HG03060 (cell line): Measurements from ENCODE around the gene NDUFB10.
A peak's percentile ranks its signal among the peaks of the same experiment; 100 is the strongest.
"Not testable (repeated sequence)": the region's sequence is repeated elsewhere in the genome, so short reads cannot be mapped to it uniquely, and the experiment has no call there.

Experiments
- ATAC-seq: cut with Tn5 transposase; IDR thresholded peaks from one replicate; pipeline ENCODE4 v1.9.1; 2021; ENCODE audit warnings: low read depth, moderate number of reproducible peaks; ENCODE audit not compliant: unreplicated experiment

NDUFB10 gene

GRCh38 chr16:1944612-1945199, 14.6 kb upstream of the NDUFB10 start:
- no peak for ATAC-seq

DNA sequence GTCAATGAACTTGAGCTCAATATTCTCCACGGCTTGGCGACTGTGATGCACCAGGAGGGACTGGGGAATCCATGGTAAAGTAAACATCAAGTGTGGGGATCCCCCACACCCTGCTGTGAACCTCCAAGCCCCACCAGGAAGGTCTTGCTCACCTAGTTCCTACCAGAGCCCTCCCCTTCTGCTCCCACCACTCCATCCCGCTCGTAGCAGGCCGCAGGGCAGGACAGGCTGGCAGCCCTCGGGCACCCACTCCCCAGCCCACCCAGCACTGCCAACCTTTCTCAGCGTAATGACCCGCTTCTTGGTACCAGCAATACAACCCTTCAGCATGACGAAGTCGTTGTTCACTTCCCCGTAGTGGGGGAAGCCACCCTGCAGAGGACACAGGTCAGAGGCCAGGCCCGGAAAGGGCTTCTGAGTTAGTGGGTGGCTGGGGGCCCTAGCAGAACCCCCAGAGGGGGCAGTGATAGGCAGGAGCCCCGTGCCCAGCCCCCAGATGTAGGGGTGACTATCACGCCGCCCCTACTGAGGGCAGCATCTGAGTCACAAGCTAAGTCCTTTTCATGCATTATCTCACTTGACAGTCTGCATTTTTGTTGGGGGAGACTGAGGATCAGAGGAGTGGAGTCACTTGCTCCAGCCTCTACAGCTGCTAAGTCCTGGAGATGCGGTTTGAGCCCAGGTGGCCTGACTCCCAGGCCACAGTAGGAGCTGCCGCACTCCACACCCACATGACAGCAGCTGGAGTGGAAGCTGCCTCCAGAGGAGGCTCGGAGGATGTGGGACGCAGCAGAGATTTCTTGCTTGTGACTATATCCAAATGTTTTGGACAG, 13.6 kb upstream of the NDUFB10 start:
- no peak for ATAC-seq

DNA sequence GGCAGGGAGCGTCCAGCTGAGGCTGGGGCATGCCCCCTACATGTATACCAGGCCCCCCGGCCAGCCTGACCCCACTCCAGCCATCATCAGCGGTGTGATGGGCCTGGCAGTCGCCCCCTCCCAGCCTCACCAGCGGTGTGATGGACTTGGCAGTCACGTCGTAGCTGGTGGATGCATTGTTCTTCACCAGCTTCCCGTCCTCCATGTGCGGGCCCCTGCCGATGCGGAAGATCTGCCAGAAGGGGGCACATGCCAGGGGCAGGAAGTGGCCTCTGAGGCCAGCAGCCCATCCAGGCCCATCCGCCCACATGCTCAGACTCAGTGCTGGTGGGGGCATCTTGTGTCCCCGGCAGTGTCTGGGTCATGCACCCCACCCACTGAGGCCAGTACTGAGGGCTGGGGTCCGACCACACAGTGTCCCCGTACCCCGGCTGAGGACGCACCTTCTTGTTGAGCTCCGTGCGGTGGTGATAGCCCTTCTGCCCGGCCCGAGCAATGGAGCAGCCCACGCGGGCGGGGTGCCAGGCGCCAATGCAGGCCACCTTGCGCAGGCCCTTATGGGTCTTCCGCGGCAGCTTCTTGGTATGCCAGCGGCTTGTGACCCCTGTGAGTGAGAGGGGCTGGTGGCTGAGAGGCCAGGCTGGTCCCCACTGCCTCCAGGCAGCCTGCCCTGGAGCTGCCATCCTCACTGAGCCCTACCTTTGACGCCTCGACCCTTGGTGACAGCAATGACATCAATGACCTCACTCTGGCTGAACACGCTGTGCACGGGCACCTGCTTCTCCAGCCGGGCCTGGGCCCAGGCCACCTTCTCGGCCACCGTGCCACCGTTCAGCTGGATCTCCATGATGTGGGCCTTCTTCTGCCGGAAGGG, 12.6 kb upstream of the NDUFB10 start:
- ATAC-seq: no peak

DNA sequence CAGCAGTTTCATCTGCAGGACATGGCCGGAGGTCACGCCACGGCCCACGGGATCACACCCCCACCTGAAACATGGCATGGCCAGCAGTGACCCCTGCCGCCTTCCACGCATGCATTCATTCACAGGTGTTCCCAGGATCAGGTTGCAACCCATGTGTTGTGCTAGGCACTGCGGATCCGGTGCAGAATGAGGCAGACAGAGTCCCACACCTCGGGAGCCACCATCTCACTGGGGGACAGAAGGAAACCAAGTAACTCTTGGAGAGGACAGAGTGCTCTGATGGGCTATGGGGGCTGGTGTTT, 12.0 kb upstream of the NDUFB10 start:
- no peak for ATAC-seq

DNA sequence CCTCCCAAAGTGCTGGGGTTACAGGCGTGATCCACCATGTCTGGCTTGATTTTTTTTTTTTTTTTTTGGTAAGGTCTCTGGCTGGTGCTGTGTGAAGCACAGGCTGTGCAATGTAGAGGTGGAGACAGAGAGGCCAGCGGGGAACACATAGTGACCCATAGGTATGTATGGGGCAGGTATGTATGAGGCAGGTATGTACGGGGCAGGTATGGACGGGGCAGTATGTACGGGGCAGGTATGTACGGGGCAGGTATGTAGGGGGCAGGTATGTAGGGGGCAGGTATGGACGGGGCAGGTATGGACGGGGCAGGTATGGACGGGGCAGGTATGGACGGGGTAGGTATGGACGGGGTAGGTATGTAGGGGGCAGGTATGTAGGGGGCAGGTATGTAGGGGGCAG, 9.8 kb upstream of the NDUFB10 start:
- no peak for ATAC-seq

GRCh38 chr16:1950047-1950446, 9.3 kb upstream of the NDUFB10 start:
- ATAC-seq: no peak

GRCh38 chr16:1950559-1950958, 8.8 kb upstream of the NDUFB10 start:
- ATAC-seq: no peak

DNA sequence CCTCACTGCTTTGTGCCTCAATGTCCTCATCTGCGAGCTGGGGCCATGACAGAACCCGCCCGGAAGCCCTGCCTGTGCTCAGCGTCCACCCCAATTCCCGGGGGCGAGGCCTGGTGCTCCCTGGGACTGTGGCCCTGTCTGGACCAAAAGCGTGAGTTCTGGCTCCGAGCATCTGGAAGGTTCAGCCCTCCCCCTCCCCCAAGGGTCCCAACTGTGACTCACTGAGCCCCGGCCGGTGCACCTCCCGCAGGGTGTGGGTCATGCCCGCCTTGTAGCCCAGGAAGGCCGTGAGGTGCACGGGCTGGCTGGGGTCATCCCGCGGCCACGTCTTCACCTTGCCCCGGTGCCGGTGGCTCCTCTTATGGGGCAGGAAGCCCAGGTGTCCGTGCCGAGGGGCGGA, 5.6 kb upstream of the NDUFB10 start:
- ATAC-seq: no peak

DNA sequence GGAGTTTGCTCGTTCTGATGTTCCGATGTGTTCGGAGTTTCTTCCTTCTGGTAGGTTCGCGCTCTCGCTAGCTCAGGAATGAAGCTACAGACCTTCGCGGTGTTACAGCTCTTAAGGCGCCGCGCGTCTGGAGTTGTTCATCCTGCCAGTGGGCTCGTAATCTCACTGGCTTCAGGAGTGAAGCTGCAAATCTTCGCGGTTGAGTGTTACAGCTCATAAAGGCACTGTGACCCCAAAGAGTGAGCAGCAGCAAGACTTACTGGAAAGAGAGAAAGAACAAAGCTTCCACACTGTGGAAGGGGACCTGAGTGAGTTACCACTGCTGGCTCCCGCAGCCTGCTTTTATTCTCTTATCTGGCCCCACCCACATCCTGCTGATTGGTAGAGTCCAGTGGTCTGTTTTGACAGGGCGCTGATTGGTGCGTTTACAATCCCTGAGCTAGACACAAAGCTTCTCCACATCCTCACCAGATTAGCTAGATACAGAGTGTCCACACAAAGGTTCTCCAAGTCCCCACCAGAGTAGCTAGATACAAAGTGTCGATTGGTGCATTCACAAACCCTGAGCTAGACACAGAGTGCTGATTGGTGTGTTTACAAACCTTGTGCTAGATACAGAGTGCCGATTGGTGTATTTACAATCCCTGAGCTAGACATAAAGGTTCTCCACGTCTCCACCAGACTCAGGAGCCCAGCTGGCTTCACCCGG, 1.8 kb upstream of the NDUFB10 start:
- not testable (repeated sequence) for ATAC-seq

DNA sequence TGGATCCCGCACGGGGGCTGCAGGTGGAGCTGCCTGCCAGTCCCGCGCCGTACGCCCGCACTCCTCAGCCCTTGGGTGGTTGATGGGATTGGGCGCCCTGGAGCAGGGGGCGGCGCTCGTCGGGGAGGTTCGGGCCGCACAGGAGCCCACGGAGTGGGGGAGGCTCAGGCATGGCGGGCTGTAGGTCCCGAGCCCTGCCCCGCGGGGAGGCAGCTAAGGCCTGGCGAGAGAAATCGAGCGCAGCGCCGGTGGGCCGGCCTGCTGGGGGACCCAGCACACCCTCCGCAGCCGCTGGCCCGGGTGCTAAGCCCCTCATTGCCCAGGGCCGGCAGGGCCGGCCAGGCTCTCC, 1.2 kb upstream of the NDUFB10 start:
- ATAC-seq: not testable (repeated sequence)

- no peak for ATAC-seq
Observed at GRCh38 chr16:1958715-1959268, 546 bp upstream of the NDUFB10 start.

GRCh38 chr16:1960665-1961630, 1.6 kb downstream of the NDUFB10 start:
- no peak for ATAC-seq

DNA sequence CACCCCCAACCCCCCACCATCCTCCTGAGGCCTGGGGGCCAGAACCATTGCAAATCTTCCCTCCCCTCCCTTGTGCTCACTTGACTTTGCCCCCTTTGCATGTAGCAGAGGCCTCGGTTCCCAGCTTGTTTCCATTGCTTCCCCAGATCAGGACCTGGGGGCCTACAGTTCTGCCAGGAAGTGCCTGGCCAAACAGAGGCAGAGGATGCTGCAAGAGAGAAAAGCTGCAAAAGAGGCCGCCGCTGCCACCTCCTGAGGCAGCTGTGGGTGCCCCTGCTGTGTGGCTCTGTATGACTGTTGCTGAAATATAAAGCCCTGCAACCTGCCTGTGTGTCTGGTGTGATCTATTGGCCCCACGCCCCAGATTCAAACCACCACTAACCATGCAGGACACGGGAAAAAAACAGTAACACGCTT, 2.3 kb downstream of the NDUFB10 start:
- ATAC-seq: no peak

DNA sequence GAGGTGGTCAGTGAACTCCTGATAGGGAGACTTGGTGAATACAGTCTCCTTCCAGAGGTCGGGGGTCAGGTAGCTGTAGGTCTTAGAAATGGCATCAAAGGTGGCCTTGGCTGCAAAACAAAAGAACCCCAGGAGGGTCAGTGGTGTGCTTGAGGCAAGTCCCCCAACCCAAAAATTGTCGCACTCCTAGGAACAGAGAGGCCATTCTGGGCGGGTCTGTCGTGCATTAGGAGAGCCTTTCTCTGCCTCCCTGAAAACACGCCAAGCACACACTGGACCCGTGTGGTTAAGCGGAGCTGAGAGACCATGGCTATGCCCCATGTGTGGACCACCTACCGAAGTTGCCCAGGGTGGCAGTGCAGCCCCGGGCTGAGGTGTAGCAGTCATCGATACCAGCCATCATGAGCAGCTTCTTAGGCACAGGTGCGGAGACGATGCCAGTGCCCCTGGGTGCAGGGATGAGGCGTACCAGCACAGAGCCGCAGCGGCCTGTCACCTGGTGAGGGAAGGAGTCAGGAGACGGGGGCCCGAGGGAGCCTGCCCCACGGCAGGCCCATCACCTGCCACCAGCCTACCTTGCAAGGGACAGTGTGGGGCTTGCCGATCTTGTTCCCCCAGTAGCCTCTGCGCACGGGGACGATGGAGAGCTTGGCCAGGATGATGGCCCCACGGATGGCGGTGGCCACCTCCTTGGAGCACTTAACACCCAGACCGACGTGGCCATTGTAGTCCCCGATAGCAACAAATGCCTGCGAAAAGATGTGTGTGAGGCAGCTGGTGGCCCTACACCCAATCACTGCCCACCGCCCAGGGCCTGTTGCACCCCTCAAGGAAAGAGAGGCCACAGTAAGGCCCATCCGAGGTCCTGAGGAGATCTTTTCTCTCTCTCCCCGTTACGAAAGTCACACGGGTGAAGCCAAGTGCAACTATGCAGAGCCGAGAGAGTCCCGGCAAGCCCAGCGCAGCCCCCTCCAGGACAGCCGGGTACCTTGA, 3.1 kb downstream of the NDUFB10 start:
- not testable (repeated sequence) for ATAC-seq

GRCh38 chr16:1963806-1964505, 4.6 kb downstream of the NDUFB10 start:
- ATAC-seq: peak; percentile 2

DNA sequence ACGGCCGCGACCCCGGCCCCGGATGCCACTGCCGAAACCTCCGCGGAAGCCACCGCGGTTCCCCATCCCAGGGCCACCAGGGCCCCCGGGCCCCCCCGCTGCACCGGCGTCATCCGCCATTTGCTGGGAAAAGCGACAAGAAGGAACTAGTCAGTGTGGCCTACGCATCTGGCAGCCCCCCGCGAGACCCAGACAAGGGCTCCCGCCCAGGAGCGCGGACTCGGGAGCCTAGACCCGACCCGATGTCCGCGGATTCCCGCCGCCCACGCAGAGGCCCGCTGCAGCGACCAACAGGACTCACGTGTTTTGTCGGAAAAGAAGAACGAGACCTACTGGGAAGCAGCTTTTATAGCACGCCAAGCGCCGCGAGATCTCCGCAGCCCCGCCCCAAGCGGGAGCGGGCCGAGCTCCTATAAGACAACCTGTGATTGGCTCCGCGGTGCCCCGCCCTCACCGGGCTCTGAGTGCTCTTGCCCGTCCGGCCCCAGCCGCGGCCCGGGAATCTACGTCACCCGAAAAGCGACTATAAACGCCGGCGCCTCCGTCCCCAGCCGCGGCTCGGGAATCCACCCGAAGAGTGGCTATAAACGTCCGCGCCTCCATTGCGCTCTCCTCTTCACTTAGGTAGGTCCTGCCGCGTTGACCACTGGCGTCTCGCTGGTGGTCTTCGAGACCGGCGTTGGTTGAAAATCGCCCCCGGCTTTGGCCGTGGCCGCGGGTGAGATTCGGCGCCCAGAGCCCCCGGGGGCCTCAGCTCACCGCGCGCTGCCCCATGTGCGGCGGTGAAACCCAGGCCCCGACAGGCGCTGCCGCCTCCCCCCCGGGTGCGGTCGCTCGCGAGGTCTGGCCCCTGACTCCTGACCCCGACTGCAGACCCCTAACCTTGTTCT, 5.4 kb downstream of the NDUFB10 start, which contains the start of gene RPS2:
Gene RPS2, minus strand, starts transcription at position 321 of the 890 bp plus-strand sequence. Its CDS starts 201 bp downstream, at position 120.
- ATAC-seq: peak; percentile 69
